ENCODE data around the gene CACNA1C.

Gene CACNA1C

DNA sequence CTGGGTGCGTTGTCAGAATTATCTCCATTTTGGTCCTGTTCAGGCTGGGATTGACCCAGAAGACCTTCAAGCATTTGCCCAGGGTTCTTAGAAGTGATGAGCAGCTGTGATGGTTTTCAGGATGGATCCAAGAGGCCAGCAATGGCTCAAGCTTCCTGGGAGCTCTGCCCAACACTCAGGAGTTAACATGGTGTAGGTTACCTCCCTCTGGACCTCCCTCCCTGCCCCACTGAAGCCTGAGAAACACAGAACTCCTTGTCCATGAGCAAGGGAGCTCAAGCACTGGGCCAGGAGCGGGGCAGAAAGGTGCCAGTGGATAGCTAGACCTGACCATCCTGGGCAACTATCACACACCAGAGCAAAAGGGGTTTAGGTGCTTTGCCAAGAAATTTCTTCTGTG, 593.6 kb downstream of the CACNA1C start:
- TF ChIP-seq, protein P1, sequence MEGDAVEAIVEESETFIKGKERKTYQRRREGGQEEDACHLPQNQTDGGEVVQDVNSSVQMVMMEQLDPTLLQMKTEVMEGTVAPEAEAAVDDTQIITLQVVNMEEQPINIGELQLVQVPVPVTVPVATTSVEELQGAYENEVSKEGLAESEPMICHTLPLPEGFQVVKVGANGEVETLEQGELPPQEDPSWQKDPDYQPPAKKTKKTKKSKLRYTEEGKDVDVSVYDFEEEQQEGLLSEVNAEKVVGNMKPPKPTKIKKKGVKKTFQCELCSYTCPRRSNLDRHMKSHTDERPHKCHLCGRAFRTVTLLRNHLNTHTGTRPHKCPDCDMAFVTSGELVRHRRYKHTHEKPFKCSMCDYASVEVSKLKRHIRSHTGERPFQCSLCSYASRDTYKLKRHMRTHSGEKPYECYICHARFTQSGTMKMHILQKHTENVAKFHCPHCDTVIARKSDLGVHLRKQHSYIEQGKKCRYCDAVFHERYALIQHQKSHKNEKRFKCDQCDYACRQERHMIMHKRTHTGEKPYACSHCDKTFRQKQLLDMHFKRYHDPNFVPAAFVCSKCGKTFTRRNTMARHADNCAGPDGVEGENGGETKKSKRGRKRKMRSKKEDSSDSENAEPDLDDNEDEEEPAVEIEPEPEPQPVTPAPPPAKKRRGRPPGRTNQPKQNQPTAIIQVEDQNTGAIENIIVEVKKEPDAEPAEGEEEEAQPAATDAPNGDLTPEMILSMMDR (conservative IDR thresholded peaks at IDR 0.05), result no peak
- no peak overlapping the region for H3K27ac ChIP-seq

DNA sequence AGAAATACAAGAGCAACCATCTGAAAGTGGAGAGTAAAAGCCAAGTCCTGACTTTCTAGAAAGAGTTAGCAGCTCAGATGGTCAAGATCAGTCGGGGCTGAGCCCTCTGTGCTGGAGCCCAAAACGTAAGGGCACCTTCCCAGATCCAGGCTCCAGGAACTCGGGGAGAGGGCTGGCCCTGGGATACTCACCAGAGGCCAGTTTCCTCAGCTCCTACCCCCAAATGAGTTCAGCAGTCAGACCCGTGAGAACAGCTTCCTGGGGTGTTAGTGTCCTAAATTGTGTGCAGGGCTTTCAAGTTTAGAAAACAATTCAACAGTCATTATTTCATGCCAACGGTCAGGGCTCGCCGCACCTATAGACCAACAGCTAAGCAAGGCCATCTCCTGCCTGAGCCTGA, 594.4 kb downstream of the CACNA1C start:
- TF ChIP-seq, protein P1 (conservative IDR thresholded peaks at IDR 0.05), result no peak
- H3K27ac ChIP-seq, result no peak overlapping the region

DNA sequence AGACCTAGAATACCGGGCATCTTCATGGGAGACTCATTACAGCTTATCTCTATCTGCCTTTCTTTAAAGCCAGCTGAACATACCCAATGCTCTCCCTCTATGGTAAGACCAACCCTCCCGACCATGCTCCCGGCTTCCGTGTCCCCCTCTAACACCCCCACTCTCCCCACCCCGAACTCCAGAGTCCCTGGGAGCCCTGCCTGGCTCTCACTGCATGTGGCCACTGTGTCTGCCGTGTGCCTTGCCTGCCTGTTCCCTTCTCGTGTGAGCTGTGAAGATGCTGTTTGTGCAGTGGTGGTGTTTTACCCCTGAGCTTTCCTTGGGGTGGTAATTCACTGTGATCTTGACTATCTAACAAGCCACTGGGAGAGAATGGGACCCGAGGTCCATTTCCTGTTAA, 595.6 kb downstream of the CACNA1C start:
- H3K27ac ChIP-seq, result no peak overlapping the region
- TF ChIP-seq, protein P1 (conservative IDR thresholded peaks at IDR 0.05), result no peak

DNA sequence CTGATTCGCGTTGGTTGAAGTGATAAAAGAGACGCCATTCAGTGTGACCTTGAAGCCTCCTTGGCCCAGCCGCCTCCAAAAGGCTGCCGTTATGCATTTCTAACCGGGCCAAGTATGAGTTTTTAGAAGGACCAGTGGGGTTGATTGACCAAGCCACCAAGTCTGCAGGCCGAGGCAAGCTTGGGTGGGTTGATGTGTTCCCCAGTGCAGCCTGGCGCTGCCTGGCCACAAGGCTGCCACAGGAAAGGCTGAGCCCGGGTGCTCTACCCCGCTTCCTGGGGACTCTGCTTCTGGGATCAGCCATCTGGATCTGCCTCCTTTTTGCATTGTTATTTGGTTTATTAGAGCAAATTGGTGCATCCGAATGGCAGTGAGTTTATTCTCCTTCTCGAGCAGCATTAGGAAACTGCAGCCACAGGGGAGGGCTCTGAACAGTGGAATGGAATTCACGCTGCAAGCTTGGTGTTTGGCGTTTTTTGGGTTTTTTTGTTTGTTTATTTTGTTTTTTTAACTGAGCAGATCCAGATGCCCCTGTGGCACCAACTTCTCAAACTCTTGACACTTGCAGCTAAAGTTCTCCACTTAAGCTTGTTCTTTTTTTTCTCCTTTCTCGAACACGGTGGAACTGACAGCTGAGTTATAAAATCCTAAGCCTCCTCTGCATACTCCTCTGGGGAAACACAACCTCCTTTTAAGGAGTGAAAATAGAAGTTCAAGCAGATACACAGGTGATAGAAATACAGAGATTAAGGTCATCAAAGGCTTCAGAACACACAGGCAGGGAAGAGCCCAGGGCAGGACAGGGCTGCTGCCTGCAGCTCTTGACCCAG, 596.6 kb downstream of the CACNA1C start:
- TF ChIP-seq, protein P1 (conservative IDR thresholded peaks at IDR 0.05), result no peak
- no peak overlapping the region for H3K27ac ChIP-seq

DNA sequence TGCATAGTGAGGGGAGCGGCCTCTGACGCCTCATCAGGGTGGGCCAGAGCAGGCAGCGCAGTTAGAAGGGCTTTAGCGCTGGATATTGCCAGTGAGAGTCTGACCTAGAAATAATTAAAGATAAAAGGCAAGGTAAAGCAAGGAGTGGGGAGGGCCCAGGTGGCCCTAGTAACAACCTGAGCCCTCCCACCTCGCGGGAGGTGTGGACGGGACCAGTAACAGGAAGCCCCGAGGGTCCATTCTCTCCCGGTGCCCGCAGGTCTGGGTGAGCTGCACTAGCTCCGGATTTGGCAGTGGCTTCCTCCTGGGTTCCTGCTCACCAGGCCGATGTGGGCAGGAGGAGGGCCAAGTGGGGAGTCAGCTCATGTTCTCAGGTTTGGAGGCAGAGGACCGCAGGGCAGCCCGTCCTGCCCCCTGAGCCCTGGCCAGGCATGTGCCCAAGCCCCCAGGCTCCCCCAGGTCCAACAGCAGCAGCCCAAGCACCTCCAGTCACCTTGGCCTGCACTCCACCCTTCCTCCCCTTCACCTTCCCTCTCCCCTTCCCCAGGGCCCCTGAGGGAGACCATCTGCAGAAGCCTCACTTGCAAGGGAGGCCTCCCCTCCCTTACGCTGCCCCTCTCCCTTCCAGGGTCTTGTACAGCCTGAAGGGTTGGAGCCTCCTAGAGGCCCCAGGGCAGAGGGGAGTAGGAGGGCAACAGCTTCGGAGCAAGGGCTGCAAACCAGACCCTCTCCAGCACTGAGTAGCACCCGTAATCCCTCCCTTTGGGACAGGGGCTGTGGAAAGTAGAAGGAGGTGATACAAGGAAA, 597.7 kb downstream of the CACNA1C start:
- TF ChIP-seq, protein P1 (conservative IDR thresholded peaks at IDR 0.05), result no peak

DNA sequence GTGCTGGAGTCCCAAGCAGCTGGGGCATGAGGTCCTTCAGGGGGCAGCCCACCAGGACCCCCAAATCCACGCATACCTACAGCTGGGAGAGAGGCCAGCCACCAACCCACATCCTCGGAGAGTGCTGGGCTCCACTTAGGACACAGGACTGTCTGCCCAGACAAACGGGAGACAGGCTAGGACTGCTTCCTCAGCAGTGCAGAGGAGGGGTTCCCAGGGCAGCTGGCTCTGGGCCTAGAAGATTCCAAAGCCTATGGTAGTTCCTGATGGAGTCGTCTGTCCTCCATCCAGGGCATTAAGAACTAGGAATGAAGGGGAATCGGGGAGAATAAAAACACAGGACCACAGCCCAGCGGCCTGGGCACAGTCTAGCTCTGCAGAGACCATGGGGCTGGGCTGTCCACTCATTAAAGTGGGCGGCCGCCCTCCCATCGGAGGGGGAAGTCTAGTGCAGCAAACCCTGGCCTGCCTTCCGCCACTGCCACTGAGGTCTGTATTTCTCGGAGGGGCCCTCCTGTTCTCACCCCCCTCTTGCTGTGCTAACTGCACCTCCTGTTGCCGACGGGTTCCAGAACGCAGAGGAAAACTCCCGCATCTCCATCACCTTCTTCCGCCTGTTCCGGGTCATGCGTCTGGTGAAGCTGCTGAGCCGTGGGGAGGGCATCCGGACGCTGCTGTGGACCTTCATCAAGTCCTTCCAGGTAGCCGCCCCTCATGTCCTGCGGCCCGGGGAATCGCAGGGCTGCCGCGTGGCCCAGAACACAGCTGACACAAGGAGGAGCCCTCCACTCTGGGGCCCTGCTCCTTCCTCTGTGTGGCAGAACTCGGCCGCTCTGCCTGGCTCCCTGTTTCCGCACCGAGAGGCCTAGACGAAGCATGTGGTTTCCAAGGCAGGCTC, 598.5 kb downstream of the CACNA1C start:
- TF ChIP-seq, protein P1 (conservative IDR thresholded peaks at IDR 0.05), result no peak
- no peak overlapping the region for H3K27ac ChIP-seq

More for the DNA sequence above, 597.7 kb downstream of the CACNA1C start:
- H3K27ac ChIP-seq, result no peak overlapping the region
